Thyroid gland (tissue), 4 donors: ENCODE results near the gene WDR59.

ENCODE experiments used
- POLR2A ChIP-seq, 2 donors: fragments of 450-650 bp; IDR thresholded peaks; one replicate each; pipeline ENCODE4 v1.6.1; 2017; ENCODE audit warnings: antibody characterized with exemption in 2 of 2, mild to moderate bottlenecking in 2 of 2, moderate library complexity in 1 of 2
- TF ChIP-seq, protein P1 (sequence below), 6 experiments: fragments of 200-600 bp in 3 of 6; fragments of 450-650 bp in 3 of 6; sonication (generic) in 3 of 6; IDR thresholded peaks; one replicate each; pipeline ENCODE4 v1.5.1; 2016 to 2019; ENCODE audit warnings: antibody characterized with exemption in 6 of 6, mild to moderate bottlenecking in 2 of 6, inconsistent platforms in 1 of 6, moderate library complexity in 1 of 6

- TF ChIP-seq, protein P1, sequence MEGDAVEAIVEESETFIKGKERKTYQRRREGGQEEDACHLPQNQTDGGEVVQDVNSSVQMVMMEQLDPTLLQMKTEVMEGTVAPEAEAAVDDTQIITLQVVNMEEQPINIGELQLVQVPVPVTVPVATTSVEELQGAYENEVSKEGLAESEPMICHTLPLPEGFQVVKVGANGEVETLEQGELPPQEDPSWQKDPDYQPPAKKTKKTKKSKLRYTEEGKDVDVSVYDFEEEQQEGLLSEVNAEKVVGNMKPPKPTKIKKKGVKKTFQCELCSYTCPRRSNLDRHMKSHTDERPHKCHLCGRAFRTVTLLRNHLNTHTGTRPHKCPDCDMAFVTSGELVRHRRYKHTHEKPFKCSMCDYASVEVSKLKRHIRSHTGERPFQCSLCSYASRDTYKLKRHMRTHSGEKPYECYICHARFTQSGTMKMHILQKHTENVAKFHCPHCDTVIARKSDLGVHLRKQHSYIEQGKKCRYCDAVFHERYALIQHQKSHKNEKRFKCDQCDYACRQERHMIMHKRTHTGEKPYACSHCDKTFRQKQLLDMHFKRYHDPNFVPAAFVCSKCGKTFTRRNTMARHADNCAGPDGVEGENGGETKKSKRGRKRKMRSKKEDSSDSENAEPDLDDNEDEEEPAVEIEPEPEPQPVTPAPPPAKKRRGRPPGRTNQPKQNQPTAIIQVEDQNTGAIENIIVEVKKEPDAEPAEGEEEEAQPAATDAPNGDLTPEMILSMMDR (IDR thresholded peaks at IDR 0.05) = no peak
- no peak for TF ChIP-seq POLR2A (IDR thresholded peaks at IDR 0.05)
These were observed 91.4 kb downstream of the WDR59 start for GRCh38 chr16:74893541-74893940.
